ENCODE measurements around the gene TREML2.

The TREML2 gene

GRCh38 chr6:41175084-41175483 is 25.9 kb downstream of the TREML2 start:
- DNase-seq = no peak

- DNase-seq = no peak
Measured at GRCh38 chr6:41174610-41175009, 26.3 kb downstream of the TREML2 start.

- no peak for DNase-seq
Measured at GRCh38 chr6:41171908-41172307, 29.0 kb downstream of the TREML2 start.

GRCh38 chr6:41170547-41171160 is 30.3 kb downstream of the TREML2 start:
- no peak for DNase-seq

- no peak for DNase-seq
Measured at GRCh38 chr6:41167173-41167963, 33.6 kb downstream of the TREML2 start.

GRCh38 chr6:41164551-41165120 is 36.3 kb downstream of the TREML2 start:
- DNase-seq = no peak

- no peak for DNase-seq
Measured at GRCh38 chr6:41163419-41163717, 37.6 kb downstream of the TREML2 start.

GRCh38 chr6:41162687-41163418 is 38.1 kb downstream of the TREML2 start, which contains the start of gene TREM2:
TSS of gene TREM2 (minus strand) at chr6:41163116. CDS start at chr6:41163082, 34 bp downstream.
- DNase-seq = no peak

GRCh38 chr6:41161851-41162552 is 38.9 kb downstream of the TREML2 start:
- DNase-seq = no peak

GRCh38 chr6:41161380-41161779 is 39.6 kb downstream of the TREML2 start:
- no peak for DNase-seq

GRCh38 chr6:41160933-41161332 is 40.0 kb downstream of the TREML2 start:
- DNase-seq = no peak

- DNase-seq = peak; percentile 85
Measured at GRCh38 chr6:41159415-41160082, 41.4 kb downstream of the TREML2 start.

- DNase-seq = no peak
Measured at GRCh38 chr6:41157323-41157722, 43.6 kb downstream of the TREML2 start.

GRCh38 chr6:41156771-41157170 is 44.2 kb downstream of the TREML2 start:
- no peak for DNase-seq

GRCh38 chr6:41156001-41156400 is 44.9 kb downstream of the TREML2 start:
- no peak for DNase-seq

GRCh38 chr6:41155132-41155805 is 45.7 kb downstream of the TREML2 start:
- no peak for DNase-seq

- no peak for DNase-seq
Measured at GRCh38 chr6:41153992-41154625, 46.8 kb downstream of the TREML2 start, which contains the start of gene TREML1. TSS of gene TREML1 (minus strand) at chr6:41154347. CDS start at chr6:41154288, 59 bp downstream.

GRCh38 chr6:41153451-41153850 is 47.5 kb downstream of the TREML2 start:
- DNase-seq = no peak

- DNase-seq = no peak
Measured at GRCh38 chr6:41150671-41151070, 50.3 kb downstream of the TREML2 start.

GRCh38 chr6:41147917-41148316 is 53.0 kb downstream of the TREML2 start:
- DNase-seq = no peak

Data from NCI-H1105 treated with DMSO at 0.1 percent for 48 hours (cell line).